ENCODE results near the gene CDK6.

DNA sequence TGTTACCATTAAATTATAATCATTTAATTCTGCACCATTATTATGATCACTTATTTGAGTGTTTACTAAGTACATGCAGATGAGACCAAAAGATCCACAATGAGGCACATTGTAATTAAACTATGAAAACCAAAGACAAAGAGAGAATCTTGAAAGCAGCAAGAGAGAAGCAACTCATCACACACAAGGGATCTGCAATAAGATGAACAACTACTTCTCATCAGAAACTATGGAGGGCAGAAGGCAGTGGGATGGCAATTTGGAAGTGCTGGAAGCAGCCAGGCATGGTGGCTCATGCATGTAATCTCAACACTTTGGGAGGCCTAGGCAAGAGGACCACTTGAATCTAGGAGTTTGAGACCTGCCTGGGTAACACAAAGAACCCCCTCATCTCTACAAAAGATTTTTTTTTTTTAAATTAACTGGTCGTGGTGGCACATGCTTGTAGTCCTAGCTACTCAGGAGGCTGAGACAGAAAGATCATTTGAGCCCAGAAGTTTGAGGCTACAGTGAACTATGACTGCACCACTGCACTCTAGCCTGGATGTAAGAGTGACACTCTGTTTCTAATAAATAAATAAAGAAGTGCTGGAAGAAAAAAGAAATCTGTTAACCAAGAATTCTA, 47.7 kb downstream of the CDK6 start:
- TF ChIP-seq, protein P1, sequence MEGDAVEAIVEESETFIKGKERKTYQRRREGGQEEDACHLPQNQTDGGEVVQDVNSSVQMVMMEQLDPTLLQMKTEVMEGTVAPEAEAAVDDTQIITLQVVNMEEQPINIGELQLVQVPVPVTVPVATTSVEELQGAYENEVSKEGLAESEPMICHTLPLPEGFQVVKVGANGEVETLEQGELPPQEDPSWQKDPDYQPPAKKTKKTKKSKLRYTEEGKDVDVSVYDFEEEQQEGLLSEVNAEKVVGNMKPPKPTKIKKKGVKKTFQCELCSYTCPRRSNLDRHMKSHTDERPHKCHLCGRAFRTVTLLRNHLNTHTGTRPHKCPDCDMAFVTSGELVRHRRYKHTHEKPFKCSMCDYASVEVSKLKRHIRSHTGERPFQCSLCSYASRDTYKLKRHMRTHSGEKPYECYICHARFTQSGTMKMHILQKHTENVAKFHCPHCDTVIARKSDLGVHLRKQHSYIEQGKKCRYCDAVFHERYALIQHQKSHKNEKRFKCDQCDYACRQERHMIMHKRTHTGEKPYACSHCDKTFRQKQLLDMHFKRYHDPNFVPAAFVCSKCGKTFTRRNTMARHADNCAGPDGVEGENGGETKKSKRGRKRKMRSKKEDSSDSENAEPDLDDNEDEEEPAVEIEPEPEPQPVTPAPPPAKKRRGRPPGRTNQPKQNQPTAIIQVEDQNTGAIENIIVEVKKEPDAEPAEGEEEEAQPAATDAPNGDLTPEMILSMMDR (IDR thresholded peaks at IDR 0.05) = no peak
- TF ChIP-seq POLR2A (IDR thresholded peaks at IDR 0.05) = no peak

Measured in right lobe of liver (tissue), 4 donors.